Stimulated activated CD8-positive, alpha-beta memory T cell treated with anti-CD3 and anti-CD28 coated beads, Interleukin-15, amount 100 ng/mL, for 24 hours (primary cell): ENCODE results near the gene DOLPP1.

Experiments used
- DNase-seq: peaks from one replicate; pipeline ENCODE4 v3.0.0-alpha.2; 2020; ENCODE audit warnings: low read depth

The DOLPP1 gene

GRCh38 chr9:129064499-129064908 is 16.4 kb upstream of the DOLPP1 start:
- DNase-seq, result no peak

- DNase-seq, result no peak
Observed at GRCh38 chr9:129068110-129068509, 12.8 kb upstream of the DOLPP1 start.

DNA sequence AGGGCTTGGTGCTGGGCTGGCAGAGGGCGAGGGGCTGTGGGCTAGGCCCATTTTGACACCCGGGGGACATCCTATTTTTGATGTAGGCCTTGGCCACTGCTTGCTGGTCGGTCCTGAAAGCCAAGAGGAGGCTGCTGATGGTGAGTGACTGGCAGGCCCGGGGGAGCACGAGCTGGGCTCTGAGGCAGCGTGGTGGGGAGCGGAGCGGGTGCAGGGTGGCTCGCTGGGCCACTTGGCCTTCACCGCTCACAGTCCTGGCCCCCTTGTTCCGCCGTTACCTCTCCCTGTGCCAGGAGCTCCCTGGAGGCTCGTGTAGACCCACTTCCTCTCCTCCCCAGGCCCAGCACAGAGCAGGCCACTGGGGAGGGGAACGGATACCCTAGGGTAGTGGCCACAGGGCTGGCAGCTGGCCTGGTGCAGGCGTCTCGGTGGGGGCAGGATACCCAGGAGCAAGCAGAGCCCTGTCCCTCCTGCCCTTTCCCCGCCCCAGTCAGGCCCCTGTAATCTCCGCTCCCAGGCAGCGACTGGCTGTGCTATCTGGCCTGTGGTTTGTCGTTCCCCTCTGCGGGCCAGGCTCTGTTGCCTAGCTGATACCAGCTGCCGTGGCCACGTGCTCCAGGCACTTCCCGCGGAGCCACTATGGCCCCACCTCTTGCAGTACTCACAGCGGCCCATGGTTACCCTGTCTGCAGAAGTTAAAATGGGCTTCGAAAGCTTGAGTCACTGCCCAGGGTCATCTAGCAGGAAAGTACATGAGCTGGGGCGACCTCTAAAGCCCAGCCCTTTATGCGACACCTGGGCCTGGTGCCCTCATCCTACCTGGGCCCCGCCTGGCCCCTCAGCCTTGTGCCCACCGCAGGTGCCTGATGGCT is 11.7 kb upstream of the DOLPP1 start:
- DNase-seq, result no peak

DNA sequence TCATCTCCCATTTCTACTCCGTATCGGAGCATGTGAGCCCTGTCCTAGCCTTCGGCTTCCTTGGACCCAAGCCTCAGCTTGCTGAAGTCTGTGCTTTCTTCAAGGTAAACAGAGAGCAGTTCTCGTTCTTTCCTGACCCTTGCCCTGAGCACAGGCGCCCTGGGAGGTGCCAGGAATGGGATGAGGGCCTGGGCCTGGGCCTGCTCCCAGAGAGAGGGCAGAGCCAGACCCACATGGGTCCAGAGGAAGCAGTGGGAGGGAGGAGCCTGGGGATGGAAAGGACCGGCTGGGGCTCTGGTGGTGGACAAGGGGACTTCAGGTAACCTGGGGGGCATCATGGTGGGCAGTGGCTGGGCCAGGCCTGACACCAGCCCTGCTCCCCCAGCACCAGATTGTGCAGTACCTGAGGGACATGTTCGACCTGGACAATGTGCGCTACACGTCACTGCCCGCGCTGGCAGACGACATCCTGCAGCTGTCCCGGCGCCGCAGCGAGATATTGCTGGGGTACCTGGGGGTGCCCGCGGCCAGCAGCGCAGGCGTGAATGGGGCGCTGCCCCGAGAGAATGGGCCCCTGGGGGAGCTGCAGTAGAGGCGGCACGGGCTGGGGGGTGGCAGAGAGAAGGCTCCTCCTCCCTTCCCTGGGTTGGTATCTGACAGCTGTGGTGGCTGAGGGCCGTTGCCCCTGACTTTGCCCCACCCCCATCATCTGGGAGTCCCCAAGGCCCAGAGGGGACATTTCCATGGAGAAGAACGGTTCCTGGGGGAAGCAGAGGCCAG is 10.9 kb upstream of the DOLPP1 start:
- DNase-seq, result no peak

DNA sequence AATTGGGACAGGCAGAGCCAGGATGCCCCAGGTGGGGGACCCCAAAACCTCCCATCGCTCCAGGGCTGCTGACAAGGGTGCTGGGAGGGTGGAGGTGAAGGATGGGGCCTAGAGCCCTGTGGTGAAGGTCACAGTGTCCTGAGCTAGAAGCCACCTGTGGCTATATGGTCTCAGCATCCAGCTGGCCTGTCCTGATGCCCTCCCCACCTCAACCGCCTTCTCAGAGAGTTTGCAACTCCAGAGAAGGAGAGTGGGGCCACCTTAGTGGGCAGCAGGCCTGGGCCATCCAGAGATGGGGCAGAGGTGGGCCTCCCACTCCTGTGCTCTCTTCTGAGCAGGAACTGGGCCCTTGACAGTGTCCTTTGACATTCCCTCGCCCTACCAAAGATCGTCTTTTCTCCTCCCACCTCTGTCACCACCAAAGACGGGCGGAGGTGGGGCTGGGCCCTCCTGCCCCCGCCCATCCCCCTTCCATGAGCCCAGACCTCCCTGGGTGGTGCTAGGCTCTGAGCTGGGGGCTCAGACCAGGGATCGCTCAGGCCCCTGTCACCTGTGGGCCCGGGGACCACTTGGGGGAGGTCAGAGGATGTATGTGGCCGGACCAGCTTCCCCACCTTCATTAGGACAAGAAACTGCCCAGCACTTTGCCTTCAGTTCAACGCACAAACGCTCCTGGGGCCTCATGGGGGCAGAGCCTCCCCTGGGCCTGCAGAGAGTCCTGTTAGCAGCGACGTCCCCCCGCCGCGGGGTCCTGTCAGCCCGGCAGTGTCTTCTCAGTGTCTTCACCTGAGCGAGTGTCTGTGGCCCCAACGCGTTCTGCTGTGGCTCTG is 10.0 kb upstream of the DOLPP1 start:
- no peak for DNase-seq

DNA sequence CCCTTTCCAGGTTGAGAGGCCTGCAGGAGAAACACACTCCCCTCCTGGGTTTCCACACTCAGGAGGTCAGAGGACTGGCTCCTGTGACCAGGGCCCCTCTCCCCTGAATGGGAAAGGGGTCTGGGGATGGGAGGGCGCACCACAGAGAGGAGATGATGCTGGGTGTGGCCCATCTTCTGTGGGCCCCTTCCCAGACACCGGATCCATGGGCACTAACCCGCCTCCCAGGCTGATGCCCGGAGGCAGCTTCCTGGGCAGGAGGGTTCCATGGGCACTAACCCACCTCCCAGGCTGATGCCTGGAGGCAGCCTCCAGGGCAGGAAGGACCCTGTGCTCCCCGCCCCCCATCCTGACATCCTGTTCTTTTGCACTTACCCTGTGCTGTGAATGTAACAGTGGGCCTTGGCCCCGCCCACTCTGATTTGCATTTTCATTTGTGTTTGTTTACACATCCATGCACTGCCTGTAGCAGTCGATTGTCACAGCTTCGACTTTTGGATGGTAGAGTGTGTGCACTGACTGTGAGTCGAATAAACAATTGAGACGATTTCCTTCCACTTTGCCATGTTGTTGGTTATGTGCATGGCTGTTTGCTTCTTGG is 9.3 kb upstream of the DOLPP1 start:
- DNase-seq, result no peak

DNA sequence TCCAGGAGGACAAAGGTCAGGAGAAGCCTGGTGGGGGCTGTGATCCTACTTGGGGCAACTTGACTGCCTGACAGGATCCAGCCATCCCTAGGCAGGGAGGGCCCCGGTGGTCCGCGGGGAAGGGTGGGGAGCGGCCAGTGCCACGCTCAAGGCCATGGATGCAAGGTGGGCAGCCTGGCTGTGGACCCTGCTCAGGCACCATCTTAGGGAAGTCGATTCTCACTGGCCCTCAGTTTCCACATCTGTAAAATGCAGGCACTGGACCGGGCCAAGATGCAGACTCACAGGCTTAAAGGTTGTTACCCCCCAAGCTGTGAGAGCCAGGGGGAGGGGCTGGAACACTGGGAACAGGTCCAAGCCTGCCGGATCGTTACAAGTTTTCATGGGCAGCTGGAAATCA is 8.7 kb upstream of the DOLPP1 start:
- DNase-seq, result no peak

DNA sequence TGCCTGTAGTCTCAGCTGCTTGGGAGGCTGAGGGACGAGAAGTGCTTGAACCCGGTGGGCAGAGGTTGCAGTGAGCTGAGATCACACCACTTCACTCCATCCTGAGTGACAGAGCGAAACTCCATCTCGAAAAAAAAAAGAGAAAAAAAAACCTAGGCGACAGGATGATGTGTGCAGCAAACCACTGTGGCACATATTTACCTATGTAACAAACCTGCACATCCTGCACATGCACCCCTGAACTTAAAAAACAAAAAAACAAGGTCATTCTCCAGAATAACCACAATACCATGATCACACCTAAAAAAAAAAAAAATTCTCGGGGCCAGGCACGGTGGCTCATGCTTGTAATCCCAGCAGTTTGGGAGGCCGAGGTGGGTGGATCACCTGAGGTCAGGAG is 7.5 kb upstream of the DOLPP1 start:
- DNase-seq, result no peak

DNA sequence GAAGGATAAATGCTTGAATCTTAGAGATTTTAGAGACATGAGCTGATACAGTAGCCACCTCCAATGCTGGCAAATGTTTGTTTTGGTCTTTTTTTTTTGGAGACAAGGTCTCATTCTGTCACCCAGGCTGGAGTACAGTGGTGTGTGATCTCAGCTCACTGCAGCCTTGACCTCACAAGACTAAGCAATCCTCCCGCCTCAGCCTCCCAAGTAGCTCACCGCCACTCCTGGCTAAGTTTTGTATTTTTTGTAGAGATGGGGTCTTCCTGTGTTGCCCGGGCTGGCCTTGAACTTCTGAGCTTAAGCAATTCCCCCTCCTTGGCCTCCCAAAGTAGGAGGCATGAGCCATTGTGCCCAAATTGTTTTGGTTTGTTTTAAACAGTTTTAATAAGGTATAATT is 6.8 kb upstream of the DOLPP1 start:
- DNase-seq, result no peak

- DNase-seq, result no peak
Observed at GRCh38 chr9:129075996-129076639, 4.8 kb upstream of the DOLPP1 start.

DNA sequence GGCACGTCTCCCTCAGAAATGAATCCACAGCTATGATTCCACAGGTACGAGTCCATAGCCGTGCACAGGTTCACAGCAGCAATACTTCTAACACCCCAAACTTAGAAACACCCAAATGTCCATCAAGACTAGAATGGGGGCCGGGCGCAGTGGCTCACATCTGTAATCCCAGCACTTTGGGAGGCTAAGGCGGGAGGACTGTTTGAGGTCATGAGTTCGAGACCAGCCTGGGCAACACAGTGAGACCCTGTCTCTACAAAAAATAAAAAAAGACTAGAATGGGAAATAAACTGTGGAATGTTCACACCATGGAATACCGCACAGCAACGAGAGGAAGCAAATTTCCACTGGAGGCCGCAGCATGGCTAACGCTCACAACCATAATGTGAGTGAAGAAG is 4.3 kb upstream of the DOLPP1 start:
- DNase-seq, result no peak

GRCh38 chr9:129077236-129077635 is 3.7 kb upstream of the DOLPP1 start:
- no peak for DNase-seq

DNA sequence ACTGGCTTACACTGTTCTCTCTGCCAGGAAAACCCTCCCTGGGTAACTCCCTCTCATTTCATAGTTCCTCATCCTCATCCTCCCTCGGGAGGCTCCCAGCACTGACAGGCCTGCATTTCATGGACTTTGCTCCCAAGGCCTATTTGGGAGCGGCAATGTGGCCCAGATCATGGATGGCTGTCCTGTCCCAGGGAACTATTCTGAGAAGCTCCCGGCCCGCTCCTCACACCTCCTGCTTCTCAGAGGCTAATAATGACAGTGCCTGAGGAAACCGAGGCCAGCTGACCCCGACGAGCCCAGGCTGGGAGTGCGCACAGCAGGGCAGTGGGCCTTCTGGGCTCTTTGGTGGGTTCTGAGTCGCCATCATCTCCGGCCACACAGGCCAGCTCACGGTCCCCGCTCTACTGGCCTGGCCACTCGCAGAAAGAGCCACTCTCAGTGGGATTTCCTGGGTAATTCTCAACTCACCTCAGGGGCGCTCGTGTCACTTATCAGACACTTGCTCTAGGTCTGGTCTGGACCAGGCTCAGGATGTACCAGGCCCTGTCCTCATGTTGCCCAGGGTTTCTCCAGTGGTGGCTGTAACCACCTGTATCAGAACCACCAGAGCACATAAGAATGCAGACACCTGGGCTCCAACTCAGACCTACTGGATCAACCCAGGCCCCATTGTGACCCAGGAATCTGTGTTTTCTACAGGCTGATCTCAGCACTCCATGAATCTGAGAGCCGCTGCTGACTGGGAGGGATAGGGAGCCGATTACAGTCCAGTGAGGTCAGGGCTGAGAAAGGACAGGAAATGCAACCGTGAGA is 2.0 kb upstream of the DOLPP1 start:
- no peak for DNase-seq

DNA sequence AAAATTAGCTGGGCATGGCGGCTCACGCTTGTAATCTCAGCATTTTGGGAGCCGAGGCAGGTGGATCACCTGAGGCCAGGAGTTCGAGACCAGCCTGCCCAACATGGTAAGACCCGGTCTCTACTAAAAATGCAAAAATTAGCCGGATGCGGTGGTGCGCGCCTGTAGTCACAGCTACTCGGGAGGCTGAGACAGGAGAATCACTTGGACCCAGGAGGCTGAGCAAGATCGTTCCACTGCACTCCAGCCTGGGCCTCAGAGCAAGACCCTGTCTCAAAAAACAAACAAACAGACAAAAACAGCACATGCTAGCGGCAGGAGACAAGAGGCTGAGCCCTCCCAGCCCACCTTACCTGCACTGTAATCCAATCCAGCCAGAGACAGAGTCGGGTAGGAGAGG is 1.1 kb upstream of the DOLPP1 start:
- no peak for DNase-seq

- no peak for DNase-seq
Observed at GRCh38 chr9:129080298-129080600, 662 bp upstream of the DOLPP1 start.

- DNase-seq, result no peak
Observed at GRCh38 chr9:129081388-129081904, 535 bp downstream of the DOLPP1 start.

- DNase-seq, result no peak
Observed at GRCh38 chr9:129084087-129084486, 3.2 kb downstream of the DOLPP1 start.

GRCh38 chr9:129089246-129089645 is 8.3 kb downstream of the DOLPP1 start:
- DNase-seq, result no peak

- no peak for DNase-seq
Observed at GRCh38 chr9:129093602-129094386, 12.9 kb downstream of the DOLPP1 start.
